Endothelial cell of umbilical vein (primary cell): ENCODE measurements around the gene RIPOR3. TPM values are rescaled to one million over a fixed set of nuclear protein-coding genes. Genes with fewer than 3 reads are reported as not detected.

Experiments
- BruUV-seq: library from RNA; stranded (reverse); fragments of 400-500 nt; replicated peaks from 2 replicates; lab custom pipeline; 2021; lab: Mats Ljungman, UMichigan
- CTCF ChIA-PET: fragments of 300-600, 350-600 bp; sonication (Branson Sonifier 250); formaldehyde crosslinking; loops from one replicate; lab custom pipeline; 2021; ENCODE audit warnings: antibody characterized with exemption, inconsistent platforms; lab: Charles Lee
- POLR2A ChIA-PET: fragments of 300-600, 350-600 bp; sonication (Branson Sonifier 250); formaldehyde crosslinking; loops from one replicate; lab custom pipeline; 2021; ENCODE audit warnings: antibody characterized with exemption, inconsistent platforms; lab: Charles Lee
- DNase-seq: peaks from one replicate; pipeline ENCODE4 v3.0.0-alpha.2; 2011; ENCODE audit warnings: low read depth, low spot score
- FAIRE-seq: peaks from 2 replicates; lab custom pipeline; 2011; peaks lifted over from hg19 to GRCh38; lab: Jason Lieb, UNC
- H2AFZ ChIP-seq: 2 replicates; pipeline ENCODE4 v1.6.0; 2012; ENCODE audit warnings: low read depth, low read length, control low read depth, inconsistent platforms
- H3K27ac ChIP-seq: 2 replicates; pipeline ENCODE4 v1.5.1; 2011; ENCODE audit warnings: low read depth, mild to moderate bottlenecking, control low read depth, low read length, moderate library complexity; ENCODE audit not compliant: insufficient read depth
- H3K27me3 ChIP-seq, 2 experiments: 2 replicates each; pipeline versions ENCODE4 v1.6.0 to v1.6.1; 2011; ENCODE audit warnings: low read length in 2 of 2, mixed read lengths in 1 of 2; ENCODE audit not compliant: control insufficient read depth in 2 of 2, insufficient read depth in 2 of 2
- H3K36me3 ChIP-seq, 2 experiments: 2 replicates in 1 of 2; 3 replicates in 1 of 2; pipeline ENCODE4 v1.5.1; 2011; ENCODE audit warnings: low read length in 2 of 2, mild to moderate bottlenecking in 1 of 2, moderate library complexity in 1 of 2; ENCODE audit not compliant: control insufficient read depth in 2 of 2, insufficient read depth in 2 of 2; ENCODE audit errors: extremely low read depth in 1 of 2
- H3K4me1 ChIP-seq: 3 replicates; pipeline ENCODE4 v1.5.1; 2011; ENCODE audit warnings: mild to moderate bottlenecking, low read length; ENCODE audit not compliant: control insufficient read depth, insufficient read depth; ENCODE audit errors: extremely low read depth
- H3K4me2 ChIP-seq: 2 replicates; pipeline ENCODE4 v1.6.1; 2011; ENCODE audit warnings: low read length, control low read depth, mixed read lengths; ENCODE audit not compliant: insufficient read depth
- H3K4me3 ChIP-seq, 3 experiments: fragments of 200-600 bp in 1 of 3; sonication (generic), shearing (Covaris generic) in 1 of 3; replicated peaks in 1 of 3; 2 replicates each; pipeline ENCODE4 v1.5.1; 2011 to 2016; ENCODE audit warnings: control low read depth in 3 of 3, low read length in 3 of 3, mild to moderate bottlenecking in 2 of 3, inconsistent platforms in 1 of 3, low read depth in 1 of 3, moderate library complexity in 1 of 3; ENCODE audit not compliant: insufficient read depth in 1 of 3
- H3K79me2 ChIP-seq: 2 replicates; pipeline ENCODE4 v1.6.0; 2012; ENCODE audit warnings: low read length, inconsistent platforms; ENCODE audit not compliant: control insufficient read depth, insufficient read depth
- H3K9ac ChIP-seq: replicated peaks from 2 replicates; pipeline ENCODE3; 2011; ENCODE audit warnings: low read length, control low read depth; ENCODE audit not compliant: insufficient read depth; ENCODE audit errors: extremely low read depth
- H3K9me1 ChIP-seq: replicated peaks from 3 replicates; pipeline ENCODE4 v1.6.0; 2011; ENCODE audit warnings: mild to moderate bottlenecking, low read length; ENCODE audit not compliant: control insufficient read depth, insufficient read depth; ENCODE audit errors: extremely low read depth
- H3K9me3 ChIP-seq: replicated peaks from 2 replicates; pipeline ENCODE4 v1.5.1; 2012; ENCODE audit warnings: low read length, inconsistent platforms; ENCODE audit not compliant: control insufficient read depth, insufficient read depth
- H4K20me1 ChIP-seq: replicated peaks from 2 replicates; pipeline ENCODE3; 2011; ENCODE audit warnings: mild to moderate bottlenecking, low read length; ENCODE audit not compliant: control insufficient read depth, insufficient read depth; ENCODE audit errors: extremely low read depth
- CTCF ChIP-seq, 2 donors: IDR thresholded peaks; 1 replicate in 1 of 2; 2 replicates in 1 of 2; pipeline ENCODE4 v1.5.1; 2011; ENCODE audit warnings: low read length in 2 of 2, mild to moderate bottlenecking in 2 of 2, moderate library complexity in 2 of 2, control low read depth in 1 of 2, inconsistent platforms in 1 of 2, low read depth in 1 of 2; ENCODE audit not compliant: insufficient read depth in 1 of 2; ENCODE audit errors: extremely low read depth in 1 of 2
- EZH2 ChIP-seq: IDR thresholded peaks from 2 replicates; pipeline ENCODE4 v1.6.1; 2012; ENCODE audit warnings: borderline replicate concordance, low read depth, mild to moderate bottlenecking, moderate library complexity, low read length, inconsistent platforms; ENCODE audit not compliant: severe bottlenecking
- FOS ChIP-seq: IDR thresholded peaks from 2 replicates; pipeline ENCODE4 v1.6.1; 2011; ENCODE audit warnings: mild to moderate bottlenecking, low read length, moderate library complexity, borderline replicate concordance; ENCODE audit not compliant: insufficient read depth
- GATA2 ChIP-seq: IDR thresholded peaks from 2 replicates; pipeline ENCODE4 v1.7.0; 2011; ENCODE audit warnings: low read depth, mild to moderate bottlenecking, moderate library complexity, mixed read lengths, low read length; ENCODE audit not compliant: insufficient read length, insufficient read depth
- JUN ChIP-seq: IDR thresholded peaks from 2 replicates; pipeline ENCODE4 v1.6.1; 2011; ENCODE audit warnings: borderline replicate concordance, low read depth; ENCODE audit not compliant: insufficient read length, insufficient read depth
- MYC ChIP-seq: IDR thresholded peaks from one replicate; pipeline ENCODE4 v1.6.1; 2011; ENCODE audit warnings: mild to moderate bottlenecking, low read depth, low read length
- POLR2A ChIP-seq: IDR thresholded peaks from 2 replicates; pipeline ENCODE4 v1.6.1; 2012; ENCODE audit warnings: low read depth, mild to moderate bottlenecking, control low read depth, low read length
- POLR2AphosphoS5 ChIP-seq: IDR thresholded peaks from 2 replicates; pipeline ENCODE4 v1.6.1; 2012; ENCODE audit warnings: low read depth, mild to moderate bottlenecking, control low read depth, low read length, moderate library complexity; ENCODE audit not compliant: insufficient read depth
- dilution Hi-C: fragments of 300-500 bp; cut with MboI; formaldehyde crosslinking; loops from one replicate; pipeline ENCODE4 v1.15.0; 2019; ENCODE audit warnings: low sequenced_read_pairs; ENCODE audit not compliant: extremely low pct_ligation_motif_present
- intact Hi-C: fragments of 100-400 bp; cut with micrococcal nuclease; formaldehyde crosslinking; loops from one replicate; pipeline ENCODE4 v1.10.0; 2022
- polyA plus RNA-seq, 4 experiments: library from polyadenylated mRNA; depleted of rRNA in 3 of 4; stranded (reverse) in 3 of 4; unstranded in 1 of 4; fragments of >200 nt; gene quantifications; 2 replicates each; pipeline versions ENCODE4 v1.2.1 to v1.2.3, GENCODE V29; 2011 to 2012; ENCODE audit warnings: missing spikeins in 1 of 4
- total RNA-seq: library from RNA; stranded (reverse); gene quantifications from 2 replicates; pipeline ENCODE4 v1.2.3, GENCODE V29; 2021
- TF ChIP-seq, protein P1 (sequence below): IDR thresholded peaks from 2 replicates; pipeline ENCODE4 v1.6.1; 2011; ENCODE audit not compliant: insufficient read depth, insufficient read length

The RIPOR3 gene
- total and polyA plus RNA-seq, 2 donors (not counting 3 experiments of a cell fraction or from before 2014, with no cell fraction given): not detected

DNA sequence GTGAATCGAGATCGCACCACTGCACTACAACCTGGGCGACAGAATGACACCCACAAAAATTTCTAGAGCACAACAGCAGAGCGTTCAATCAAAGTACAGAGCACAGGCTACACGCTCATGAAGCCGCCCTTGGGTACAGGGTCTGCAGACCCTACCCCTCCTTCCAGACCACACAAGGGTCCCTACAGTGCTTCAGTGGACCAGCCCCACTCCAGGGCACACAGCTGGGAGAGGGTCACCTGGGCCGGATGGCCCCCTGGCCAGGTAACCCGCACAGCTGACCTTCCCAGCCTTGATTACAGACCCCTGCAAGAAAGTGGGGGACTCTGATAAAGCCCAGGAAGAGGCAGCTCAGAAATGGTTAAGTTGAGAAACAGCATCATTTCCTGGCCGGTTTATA is 63.6 kb downstream of the RIPOR3 start:
- FAIRE-seq (no peak), DNase-seq (no peak)
- no peaks in the 10 kb centered on the region for H4K20me1 ChIP-seq
- no peaks in the 10 kb centered on the region for H3K9me1 ChIP-seq
- H3K4me3 ChIP-seq: no peak overlapping the region
- no TSS peak for BruUV-seq
- no peak overlapping the region for H3K9ac ChIP-seq
- ChIA-PET CTCF (interaction anchor here (1.2 to 10.2 kb wide), 2 partner anchors 120 to 123 kb away, joined by 3 to 181 read pairs; no protein-coding TSS in a partner anchor), POLR2A (no interaction called here)
- TF ChIP-seq JUN (no peak), POLR2AphosphoS5 (no peak), POLR2A (no peak), MYC (no peak), GATA2 (no peak), FOS (no peak), EZH2 (no peak), CTCF (IDR thresholded peaks at IDR 0.05; ENCODE audit: extremely low read depth in 1 of 2, insufficient read depth in 1 of 2, low read depth in 1 of 2, low read length in 2 of 2) (no peak)
- TF ChIP-seq, protein P1, sequence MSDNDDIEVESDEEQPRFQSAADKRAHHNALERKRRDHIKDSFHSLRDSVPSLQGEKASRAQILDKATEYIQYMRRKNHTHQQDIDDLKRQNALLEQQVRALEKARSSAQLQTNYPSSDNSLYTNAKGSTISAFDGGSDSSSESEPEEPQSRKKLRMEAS: no peak
- no peaks in the 10 kb centered on the region for H3K9me3 ChIP-seq
- H3K4me1 ChIP-seq: no peaks in the 10 kb centered on the region
- H3K79me2 ChIP-seq: no peaks in the 10 kb centered on the region
- H3K36me3 ChIP-seq: no peaks in the 10 kb centered on the region
- no peak overlapping the region for H3K4me2 ChIP-seq
- intact Hi-C loops (loop anchor here (2.0 kb wide), 1 partner anchor 121 kb away; no protein-coding TSS in a partner anchor), dilution Hi-C loops (no loop called here)
- no peaks in the 10 kb centered on the region for H3K27me3 ChIP-seq
- H3K27ac ChIP-seq: no peak overlapping the region
- no peak overlapping the region for H2AFZ ChIP-seq
